Gastrocnemius medialis (tissue), 4 donors: ENCODE data around the gene DPPA3.

Source experiments
- CTCF ChIP-seq, 5 experiments: fragments of 450-650 bp in 3 of 5; fragments of 200-600 bp in 2 of 5; sonication (generic) in 2 of 5; IDR thresholded peaks in 4 of 5; conservative IDR thresholded peaks in 1 of 5; 1 replicate in 4 of 5; 2 replicates in 1 of 5; pipeline ENCODE4 v1.5.1; 2016 to 2019; ENCODE audit warnings: antibody characterized with exemption in 5 of 5, mild to moderate bottlenecking in 3 of 5, moderate library complexity in 3 of 5
- POLR2A ChIP-seq, 2 donors: fragments of 450-650 bp; IDR thresholded peaks; one replicate each; pipeline ENCODE4 v1.6.1; 2017; ENCODE audit warnings: antibody characterized with exemption in 2 of 2, mild to moderate bottlenecking in 2 of 2, moderate library complexity in 2 of 2

GRCh38 chr12:7729746-7730145, 18.5 kb downstream of the DPPA3 start:
- TF ChIP-seq CTCF (IDR thresholded peaks at IDR 0.05 in 4 of 5, conservative IDR thresholded peaks at IDR 0.05 in 1 of 5) (no peak), POLR2A (IDR thresholded peaks at IDR 0.05) (no peak)
